Fibroblast of peridontal ligament (primary cell): Measurements from ENCODE around the gene CSNK1A1.
"Not testable (repeated sequence)": the region's sequence is repeated elsewhere in the genome, so short reads cannot be mapped to it uniquely, and the experiment has no call there.

Experiments used
- DNase-seq: peaks from one replicate; pipeline ENCODE4 v3.0.0-alpha.2; 2010; ENCODE audit errors: extremely low read depth

Gene CSNK1A1

DNA sequence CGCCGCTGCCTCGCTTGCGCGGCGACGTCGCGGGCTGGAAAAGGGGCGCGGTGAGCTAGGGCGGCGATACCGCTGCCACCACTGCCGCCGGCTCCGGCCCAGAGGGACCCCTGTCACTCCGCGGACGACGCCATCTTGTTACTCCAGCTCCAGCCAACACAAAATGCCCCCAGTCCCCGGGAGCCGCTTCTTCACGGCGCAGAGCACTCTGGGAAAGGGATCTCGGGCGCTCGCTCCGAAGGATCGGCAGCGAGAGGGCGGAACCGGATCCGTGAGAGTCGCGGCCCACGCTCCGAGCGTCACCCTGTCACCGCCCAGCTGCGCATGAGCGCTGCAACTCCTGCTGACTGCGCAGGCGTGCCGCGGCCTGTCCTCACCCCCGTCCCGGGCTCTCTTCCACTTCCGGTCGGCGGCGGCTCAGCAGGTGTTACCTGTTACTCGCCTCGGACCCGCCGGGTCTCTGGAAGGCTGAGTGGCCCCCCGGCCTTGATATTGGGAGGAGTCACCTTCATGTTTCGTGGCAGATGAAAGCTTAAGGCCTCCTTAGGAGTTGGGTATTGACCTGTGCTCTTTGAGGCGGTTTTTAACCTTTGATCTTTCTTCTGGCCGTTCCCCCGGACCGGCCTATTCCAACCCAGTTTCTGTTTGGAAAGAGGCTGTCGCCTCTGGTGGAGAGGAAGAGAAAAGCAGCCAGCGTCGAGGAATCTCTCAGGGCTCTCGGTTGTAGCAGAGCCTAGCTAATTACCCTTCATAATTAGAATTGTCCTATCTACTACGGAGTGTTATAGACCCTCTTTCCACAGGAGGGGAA lies at the start of gene CSNK1A1:
Gene CSNK1A1, minus strand, starts transcription at position 213 of the 811 bp plus-strand sequence. CDS start 475 bp downstream, outside the sequence.
- DNase-seq, result peak; percentile 97

DNA sequence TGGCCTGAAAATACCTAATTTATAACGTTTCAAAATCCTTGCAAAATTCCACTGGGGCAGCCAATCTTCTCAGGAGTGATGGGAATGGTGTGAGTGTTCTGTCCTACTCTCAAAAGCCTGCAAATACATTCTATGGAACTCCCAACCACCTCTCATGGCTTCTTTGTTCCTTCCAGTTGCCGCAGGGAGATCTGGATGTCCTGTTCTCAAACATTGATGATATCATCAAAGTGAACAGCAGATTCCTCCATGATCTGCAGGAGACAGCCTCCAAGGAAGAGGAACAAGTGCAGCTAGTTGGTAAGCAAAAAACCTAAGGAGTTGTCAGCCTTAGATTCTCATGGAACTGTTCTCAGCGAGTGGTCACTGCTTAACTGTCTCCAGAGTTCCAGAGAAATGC lies 49.7 kb upstream of the CSNK1A1 start:
- DNase-seq, result no peak

DNA sequence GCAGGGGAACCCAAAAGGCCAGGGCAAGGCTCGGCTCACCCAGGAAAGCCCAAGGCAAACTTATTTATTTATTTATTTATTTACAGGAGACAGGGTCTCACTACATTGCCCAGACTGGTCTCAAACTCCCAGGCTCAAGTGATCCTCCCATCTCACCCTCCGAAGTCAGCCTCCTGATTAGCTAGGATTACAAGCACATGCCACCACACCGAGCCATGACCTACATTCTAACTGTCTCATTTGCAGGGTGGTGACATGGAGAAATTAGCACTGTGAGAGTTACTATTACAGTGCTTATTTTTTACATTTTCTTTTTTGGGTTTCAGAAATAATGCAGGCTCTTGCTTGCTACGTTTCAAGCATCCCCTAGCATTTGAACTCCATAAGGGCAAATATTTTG lies 48.1 kb upstream of the CSNK1A1 start:
- DNase-seq, result no peak

DNA sequence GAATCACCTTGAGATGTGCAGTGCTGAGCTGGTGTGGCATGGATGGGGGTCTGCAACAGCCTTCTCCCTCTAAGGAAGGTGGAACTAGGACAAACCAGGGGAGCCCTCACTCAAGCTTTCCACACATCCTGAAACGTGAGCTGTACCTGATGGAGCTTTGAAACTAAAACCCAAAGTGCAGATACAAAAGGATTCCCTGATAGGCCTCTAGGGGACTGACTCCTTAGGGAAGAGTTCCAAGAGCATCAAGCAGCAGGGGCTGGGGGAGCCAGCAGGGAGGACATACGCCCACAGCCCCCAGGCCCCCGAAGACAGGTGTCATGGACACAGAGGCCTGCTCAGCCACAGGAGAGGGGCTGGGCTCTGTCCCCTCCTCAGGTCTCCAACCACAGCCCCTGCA lies 47.7 kb upstream of the CSNK1A1 start:
- no peak for DNase-seq

DNA sequence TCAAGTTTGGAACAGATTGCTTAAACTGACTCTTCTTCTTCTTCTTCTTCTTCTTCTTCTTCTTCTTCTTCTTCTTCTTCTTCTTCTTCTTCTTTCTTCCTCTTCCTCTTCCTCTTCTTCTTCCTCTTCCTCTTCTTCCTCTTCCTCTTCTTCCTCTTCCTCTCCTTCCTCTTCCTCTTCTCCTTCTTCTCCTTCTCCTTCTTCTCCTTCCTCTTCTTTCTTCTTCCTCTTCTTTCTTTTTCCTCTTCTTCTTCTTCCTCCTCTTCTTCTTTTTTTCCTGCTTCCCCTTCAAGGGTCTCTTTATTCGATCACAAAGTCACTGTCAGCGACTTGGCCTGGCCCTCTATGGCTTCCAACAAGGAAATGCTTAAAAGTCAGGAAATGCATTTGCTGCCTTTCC lies 47.0 kb upstream of the CSNK1A1 start:
- DNase-seq, result not testable (repeated sequence)

DNA sequence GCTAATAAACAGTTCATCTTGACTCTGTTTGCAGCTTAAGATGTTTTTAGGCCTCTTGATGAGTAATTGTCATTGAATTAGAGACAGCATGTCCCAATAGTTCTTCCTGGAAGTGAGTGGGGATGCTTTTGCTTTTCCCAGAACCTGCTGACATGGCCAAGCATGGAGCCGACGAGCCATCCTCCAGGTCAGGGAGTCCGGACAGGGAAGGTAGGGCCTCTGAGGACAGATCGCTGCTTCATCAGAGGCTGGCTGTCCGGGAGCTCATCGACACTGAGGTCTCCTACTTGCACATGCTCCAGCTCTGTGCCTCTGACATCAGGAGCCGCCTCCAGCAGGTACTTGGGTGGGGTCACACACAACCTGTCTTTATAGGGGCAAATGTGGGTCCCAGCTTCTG lies 46.4 kb upstream of the CSNK1A1 start:
- DNase-seq, result no peak

DNA sequence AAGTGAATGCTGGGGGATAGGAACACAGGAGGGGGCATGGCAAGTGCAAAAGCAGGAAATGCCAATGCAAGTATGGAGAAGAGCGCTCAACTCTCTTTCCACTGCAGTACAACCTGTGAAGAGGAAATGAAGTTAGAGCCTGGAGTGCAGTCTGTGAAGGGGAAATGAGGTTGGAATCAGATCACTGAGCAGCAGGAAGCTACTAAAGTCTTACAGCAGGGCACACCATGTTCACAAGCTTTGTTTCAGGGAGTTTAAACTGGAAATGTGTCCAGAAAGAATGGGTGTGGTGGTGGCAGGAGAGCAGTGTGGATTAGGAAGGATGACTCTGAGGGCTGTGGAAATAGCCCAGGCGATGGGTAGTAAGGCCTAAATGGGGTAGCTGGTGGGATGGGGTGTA lies 45.5 kb upstream of the CSNK1A1 start:
- no peak for DNase-seq

DNA sequence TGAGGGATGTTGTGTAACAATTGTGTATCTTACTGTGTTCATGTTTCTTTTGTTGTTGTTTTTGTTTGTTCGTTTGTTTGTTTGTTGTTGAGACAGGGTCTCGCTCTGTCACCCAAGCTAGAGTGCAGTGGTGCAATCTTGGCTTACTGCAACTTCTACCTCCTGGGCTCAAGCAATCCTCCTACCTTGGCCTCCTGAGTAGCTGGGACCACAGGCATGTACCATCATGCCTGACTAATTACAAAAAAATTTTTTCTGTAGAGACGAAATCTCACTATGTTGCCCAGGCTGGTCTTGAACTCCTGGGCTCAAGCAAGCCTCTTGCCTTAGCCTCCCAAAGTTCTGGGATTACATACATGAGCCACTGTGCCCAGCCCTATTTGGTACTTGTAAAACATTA lies 43.9 kb upstream of the CSNK1A1 start:
- not testable (repeated sequence) for DNase-seq

DNA sequence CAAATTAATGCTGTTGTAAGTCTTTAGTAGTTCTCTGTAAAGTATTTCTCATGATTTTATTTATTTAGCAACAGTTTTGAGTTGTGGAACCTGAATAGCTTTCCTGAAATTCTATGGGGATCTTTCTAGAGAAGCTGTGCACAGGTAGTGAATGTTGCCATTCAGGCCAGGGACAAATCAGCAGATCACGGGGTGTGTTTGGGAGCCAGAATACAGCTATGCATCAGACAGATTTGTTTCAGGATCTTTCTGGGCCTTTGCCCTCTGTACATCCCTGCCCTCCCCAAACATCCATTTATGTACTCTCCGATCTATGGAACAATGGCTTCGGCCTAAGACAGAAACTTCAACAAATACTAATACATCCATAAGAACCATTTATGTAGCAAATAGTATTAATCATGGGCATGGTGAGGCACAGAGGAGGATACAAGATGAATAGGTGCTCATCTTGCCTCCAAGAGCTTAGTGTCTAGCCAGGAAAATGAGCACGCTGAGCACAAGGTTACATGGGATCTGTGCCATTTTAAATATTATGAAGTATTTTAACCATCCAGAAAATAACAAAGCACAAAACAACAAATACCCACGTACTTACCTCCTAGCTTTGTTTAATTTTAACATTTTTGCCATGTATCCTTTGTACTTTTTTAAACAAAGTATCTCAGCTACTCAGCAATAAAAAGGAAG lies 43.1 kb upstream of the CSNK1A1 start:
- no peak for DNase-seq

DNA sequence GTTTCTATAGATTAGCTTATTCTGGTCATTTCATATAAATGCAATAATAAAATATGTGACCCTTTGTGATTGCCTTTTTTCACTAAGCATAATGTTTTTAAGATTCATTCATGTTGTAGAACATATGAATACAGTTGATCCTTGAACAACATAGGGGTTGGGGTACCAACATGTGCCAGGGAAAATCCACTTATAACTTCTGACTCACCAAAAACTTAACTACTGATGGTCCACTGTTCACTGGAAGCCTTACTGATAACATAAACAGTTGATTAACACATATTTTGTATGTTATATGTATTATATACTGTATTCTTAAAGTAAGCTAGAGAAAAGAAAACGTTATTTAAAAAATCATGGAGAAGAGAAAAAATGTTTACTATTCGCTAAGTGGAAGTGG lies 42.1 kb upstream of the CSNK1A1 start:
- no peak for DNase-seq

DNA sequence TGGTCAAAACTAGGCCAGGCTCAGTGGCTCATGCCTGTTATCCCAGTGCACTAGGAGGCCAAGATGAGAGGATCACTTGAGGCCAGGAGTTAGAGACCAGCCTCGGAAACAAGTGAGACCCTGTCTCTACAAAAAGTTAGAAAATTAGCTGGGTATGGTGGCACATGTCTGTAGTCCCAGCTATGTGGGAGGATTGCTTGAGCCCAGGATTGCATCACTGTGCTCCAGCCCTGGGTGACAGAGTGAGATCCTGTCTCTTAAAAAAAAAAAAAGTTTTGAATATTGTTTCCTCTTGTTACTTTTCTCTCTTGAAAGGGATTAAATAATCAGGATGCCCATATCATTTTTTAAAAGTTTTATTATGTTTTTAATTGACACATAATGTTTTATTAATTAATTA lies 37.7 kb upstream of the CSNK1A1 start:
- no peak for DNase-seq

DNA sequence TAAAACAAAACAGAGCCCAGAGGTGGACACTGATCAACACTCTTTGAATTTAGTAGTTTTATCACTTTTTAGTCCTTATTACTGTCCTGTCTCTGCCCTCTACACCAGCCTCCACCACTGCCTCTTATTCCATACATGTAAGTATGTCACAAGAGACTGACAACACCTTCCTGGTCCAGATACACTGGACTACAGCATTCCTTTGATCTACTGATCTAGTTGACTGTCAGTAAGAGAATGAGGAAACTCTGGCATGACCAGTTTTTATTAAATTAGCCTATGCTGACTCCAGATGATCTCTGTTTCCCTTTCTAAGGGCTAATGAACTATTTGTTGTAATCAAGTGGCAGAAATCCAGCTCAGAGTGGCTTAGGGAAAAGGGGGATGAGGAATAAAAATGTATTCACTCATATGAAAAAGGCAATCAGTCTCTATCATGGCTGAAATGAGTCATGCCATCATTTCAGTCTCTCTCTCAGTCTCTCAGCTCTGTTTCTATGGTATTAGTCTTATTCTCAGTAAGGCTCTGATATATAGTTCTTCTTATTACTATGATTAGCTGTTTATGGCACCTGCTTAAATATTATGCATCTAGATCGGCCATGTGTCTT lies 35.6 kb upstream of the CSNK1A1 start:
- no peak for DNase-seq

DNA sequence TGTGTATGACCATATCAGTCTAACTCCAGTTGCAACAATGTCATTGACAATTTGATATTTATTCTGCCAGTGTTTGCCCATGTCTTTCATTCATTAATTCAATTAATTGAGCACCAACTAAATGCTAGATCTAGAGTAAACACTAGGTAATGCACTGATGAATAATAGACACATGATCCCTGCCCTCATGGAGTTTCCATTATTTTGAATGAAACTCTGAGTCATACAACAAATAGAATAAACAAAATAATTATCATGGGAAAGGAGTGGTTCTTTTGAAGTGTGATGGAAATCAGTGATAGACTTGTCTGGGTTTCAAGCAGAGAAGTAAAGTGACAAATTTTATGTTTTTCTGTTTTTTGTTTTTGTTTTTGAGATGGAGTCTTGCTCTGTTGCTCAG lies 34.7 kb upstream of the CSNK1A1 start:
- DNase-seq, result no peak

DNA sequence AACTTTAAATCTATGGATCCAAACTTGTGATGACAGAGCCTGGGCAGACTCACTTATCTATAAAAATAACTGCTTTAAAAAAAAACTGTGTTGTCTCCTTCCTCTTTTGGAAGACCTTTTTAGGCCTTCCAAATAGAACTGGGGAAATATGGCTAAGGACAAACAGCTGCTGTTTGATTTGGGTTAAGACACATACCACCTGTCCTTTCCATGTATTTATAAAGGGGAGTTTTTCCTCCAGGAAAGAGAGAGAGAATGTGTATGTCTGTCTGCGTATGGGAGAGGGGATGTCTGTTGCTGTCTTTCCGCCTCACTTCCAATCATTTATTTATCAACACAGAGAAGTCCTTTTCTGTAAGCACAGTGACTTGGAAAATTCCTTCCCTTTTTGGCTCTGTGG lies 32.9 kb upstream of the CSNK1A1 start:
- no peak for DNase-seq

DNA sequence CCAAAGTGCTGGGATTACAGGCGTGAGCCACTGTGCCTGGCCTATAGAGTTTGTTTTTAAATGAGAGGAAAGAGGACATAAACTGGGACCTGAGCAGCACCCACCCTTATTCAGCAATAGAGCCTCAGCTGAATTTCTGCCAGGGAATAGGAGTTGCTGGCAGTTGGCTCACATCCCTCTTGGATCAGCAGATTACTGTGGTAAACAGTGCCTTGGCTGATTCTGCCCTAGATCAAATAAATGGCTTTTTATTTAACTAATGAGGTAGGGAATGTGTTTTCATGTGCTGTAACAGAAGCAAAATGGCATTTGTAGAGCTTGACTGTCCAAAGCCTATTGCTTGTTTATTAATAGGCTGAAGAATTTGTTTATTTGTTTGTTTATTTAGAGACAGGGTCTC lies 32.2 kb upstream of the CSNK1A1 start:
- DNase-seq, result peak; percentile 60

DNA sequence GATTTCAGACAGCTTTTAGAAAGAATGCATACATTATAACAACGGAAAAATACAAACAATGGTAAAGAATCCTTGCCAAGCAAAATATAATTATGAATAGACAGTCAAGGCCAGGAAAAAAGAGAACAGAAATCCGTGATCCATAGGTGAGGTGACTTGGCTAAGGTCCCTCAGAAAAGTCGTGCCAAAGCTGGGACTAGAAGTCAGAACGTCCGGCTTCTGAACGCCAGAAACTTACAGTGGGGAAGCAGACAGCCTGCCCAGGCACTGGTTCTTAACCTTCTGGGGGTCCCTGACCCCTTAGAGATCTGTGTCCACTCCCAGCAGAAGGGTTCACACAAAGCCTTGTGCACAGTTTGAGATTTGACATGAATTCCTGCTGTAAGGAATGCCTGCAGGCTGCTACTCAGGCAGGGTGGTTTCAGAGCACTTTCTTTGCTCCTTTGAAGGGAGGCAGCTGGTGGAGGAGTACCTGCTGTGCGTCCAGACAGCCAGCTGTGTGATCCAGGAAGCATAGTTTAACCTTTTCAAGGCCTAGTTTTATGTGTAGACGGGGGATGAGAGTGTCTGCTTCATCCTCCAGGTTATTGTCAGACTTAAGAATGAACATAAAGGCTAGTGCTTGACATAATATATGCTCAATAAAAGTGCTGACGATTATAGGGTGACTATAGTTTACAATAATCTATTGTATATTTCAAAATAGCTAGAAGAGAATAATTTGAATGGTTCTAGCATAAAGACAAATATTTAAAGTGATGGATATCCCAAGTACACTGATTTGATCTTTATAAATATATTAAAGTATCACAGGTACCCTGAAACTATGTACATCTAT lies 30.9 kb upstream of the CSNK1A1 start:
- no peak for DNase-seq

DNA sequence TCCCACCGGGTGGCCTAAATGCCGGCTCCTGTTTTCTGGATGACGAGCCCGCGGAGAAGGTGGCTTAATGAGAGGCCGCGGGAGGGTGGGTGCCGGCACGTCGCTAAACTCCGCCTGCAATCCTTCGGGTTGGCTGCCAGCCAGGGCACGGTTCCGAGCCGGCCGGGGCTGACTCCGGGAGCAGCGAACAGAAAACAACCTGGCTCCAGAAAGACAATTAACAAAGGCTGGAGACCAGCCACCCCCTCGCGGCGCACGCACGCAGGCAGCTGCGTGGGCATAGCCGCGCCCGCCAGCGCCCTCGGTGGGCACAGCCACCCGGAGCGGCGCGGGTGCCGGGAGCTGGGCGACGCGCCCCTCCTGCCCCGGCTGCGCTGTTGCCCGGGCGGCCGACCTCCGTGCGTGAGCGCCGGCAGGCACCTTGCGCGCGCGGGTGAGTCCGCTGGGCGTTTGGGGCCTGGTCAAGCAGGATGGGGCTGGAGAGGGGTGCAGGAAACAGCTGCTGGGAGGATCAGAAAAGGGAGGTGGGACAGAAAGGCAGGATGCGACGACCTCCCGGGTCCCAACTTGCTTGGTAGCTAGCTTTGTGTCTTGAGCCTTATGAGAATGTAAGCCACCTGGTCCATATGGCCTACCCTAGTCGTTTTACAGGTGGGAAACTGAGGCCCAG lies 30.1 kb upstream of the CSNK1A1 start, which contains the start of gene ARHGEF37:
Gene ARHGEF37, plus strand, starts transcription at position 307 of the 670 bp plus-strand sequence. CDS start 16,272 bp downstream, outside the sequence.
- DNase-seq, result peak; percentile 36

DNA sequence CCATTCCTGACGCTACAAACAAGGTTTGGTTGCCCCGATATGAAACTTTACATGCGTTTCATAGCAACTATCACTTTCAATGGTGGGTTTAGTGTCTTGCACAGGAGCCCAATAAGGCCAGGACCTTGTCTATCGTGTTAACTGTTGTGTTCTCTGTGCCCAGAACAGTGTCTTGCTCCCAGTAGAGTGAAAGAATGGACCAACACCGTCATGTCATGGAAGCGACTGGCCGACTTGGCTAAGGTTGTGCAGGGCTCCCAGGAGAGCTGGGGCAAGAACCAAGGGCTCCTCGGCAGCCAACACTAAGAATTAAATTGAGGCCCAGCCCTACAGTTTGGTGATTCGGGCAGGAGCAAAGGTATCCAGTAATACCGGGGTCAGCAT lies 29.6 kb upstream of the CSNK1A1 start:
- no peak for DNase-seq

DNA sequence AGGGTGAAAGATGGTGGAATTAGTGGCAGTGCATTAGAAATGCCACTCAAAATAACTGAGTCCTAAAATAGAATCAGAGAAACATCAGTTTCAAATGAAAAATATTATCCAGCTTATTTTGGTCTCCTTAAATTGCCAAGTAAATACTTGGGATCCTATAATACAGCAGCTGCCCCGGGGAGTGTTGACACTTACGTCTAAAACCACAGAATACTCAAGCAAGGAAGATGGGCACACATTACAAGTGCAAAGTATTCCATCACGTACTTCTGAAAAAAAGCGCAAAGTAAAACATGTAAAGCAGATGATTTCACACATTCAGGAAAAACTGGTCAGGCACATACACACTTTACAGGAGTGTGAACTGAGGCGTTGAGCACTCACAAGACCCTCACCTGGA lies 27.7 kb upstream of the CSNK1A1 start:
- DNase-seq, result no peak

DNA sequence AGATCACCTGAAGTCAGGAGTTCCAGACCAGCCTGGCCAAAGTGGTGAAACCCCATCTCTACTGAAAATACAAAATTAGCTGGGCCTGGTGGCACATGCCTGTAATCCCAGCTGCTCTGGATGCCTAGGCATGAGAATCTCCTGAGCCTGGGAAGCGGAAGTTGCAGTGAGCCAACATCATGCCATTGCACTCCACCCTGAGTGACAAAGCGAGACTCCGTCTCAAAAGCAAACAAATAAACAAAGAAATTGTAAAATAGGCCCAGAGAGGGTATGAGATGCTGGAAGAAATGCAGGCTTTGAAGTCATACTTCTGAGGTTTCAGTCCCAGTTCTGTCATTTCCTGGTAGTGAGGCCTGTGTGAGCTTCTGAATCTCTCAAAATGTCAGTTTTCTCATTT lies 24.8 kb upstream of the CSNK1A1 start:
- no peak for DNase-seq

DNA sequence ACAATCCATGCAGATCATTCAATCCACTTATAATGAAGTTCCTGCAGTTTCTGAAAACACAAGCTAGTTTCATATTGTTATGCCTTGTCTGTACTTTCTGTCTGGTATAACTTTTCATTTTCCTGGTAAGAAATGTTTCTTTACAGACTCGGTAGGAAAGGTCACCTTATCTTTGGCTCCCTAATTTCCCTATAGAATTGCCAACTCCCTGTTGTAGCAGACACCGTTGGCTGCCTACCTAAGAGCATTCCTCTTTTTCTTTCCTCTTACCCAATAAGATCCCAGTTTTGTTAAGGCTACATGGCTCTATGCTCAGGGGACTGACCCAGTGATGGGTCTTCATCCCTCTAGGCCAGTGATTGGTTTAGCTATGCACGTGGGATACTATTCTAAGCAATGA lies 23.9 kb upstream of the CSNK1A1 start:
- no peak for DNase-seq
